ENCODE measurements around the gene DDX5. TPM values are rescaled to one million over a fixed set of nuclear protein-coding genes. Genes with fewer than 3 reads are reported as not detected.

Gene DDX5
- total RNA-seq: 268 and 384 TPM in 2 replicates

GRCh38 chr17:64506201-64506575 is at the start of gene DDX5:
Gene DDX5, minus strand, starts transcription at chr17:64506289. Its CDS starts 170 bp downstream, at chr17:64506119.

GRCh38 chr17:64506576-64507412 is 705 bp upstream of the DDX5 start, which contains the start of gene CEP95:
Gene CEP95, plus strand, starts transcription at chr17:64506977. Its CDS starts 121 bp downstream, at chr17:64507098.

DNA sequence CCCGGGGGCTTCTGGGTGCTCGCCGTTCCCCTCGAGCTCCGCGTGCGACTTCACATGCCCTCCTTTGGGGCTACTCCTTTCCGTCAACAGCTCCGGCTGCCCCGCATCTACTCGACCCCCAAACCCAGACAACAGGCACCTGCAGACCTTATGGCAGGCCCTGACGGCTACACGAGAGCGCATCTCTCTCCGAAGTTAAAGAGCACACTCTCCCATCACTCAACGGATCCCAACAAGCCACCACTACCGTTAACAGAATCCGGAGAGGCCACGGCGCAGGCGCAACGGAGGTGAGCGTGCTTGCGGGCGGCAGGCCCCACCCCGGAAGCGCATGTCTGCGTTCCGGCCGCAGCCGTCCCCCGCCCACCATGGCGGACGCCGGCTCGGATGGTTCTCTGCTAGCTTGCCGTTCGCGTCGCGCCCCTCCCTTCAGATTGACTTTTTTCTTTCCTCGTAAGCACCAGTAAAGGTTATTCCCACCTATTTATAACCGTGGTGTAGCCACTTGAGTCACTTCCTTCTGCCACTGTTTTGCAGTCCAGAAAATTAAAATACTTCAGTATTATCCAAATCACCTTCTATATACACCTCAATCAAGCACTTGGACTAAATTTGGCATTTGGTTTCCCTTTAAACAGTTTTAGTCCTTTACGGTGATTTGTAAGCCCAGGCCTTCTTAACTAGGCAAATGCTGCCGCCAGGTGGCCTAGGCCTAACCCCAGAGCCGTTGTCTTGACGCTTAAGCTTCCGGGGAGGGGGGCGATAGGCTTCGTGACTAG is 9.1 kb downstream of the DDX5 start, which contains the start of gene POLG2:
TSS of gene POLG2 (minus strand) at position 269 of the 779 bp plus-strand sequence. CDS start at position 183, 86 bp downstream.

GRCh38 chr17:64448665-64449512 is 57.2 kb downstream of the DDX5 start, which contains the start of gene MILR1:
Gene MILR1, plus strand, starts transcription at chr17:64449115. Its CDS starts 54 bp downstream, at chr17:64449169.

Other genes with a start within 250 kb of the DDX5 start
- gene TEX2, start 243.0 kb downstream of the DDX5 start, total RNA-seq: 29.9 and 30.5 TPM in 2 replicates
- 1.7 and 2.0 TPM in 2 replicates for gene PECAM1, start 115.4 kb downstream of the DDX5 start, total RNA-seq
- 6.5 and 7.0 TPM in 2 replicates for gene MILR1, start 57.2 kb downstream of the DDX5 start, total RNA-seq
- gene POLG2, start 9.2 kb downstream of the DDX5 start, total RNA-seq: 10.4 and 11.1 TPM in 2 replicates
- 15.5 and 34.7 TPM in 2 replicates for gene CEP95, start 688 bp upstream of the DDX5 start, total RNA-seq
- 168 and 343 TPM in 2 replicates for gene SMURF2, start 156.0 kb upstream of the DDX5 start, total RNA-seq